ENCODE results near the gene TOGARAM2.

Gene TOGARAM2

GRCh38 chr2:28980368-28981015, 606 bp upstream of the TOGARAM2 start:
- no peak overlapping the region for H3K27ac ChIP-seq
- no peak for TF ChIP-seq ZFX (IDR thresholded peaks at IDR 0.05; ENCODE audit: borderline replicate concordance)
- TF ChIP-seq CTCF (IDR thresholded peaks at IDR 0.05) = no peak

- no peak for TF ChIP-seq CTCF (IDR thresholded peaks at IDR 0.05)
- TF ChIP-seq ZFX (IDR thresholded peaks at IDR 0.05; ENCODE audit: borderline replicate concordance) = no peak
- H3K27ac ChIP-seq = no peak overlapping the region
Measured at GRCh38 chr2:28981620-28982376, 700 bp downstream of the TOGARAM2 start.

- H3K27ac ChIP-seq = no peak overlapping the region
- TF ChIP-seq CTCF (IDR thresholded peaks at IDR 0.05) (no peak), ZFX (IDR thresholded peaks at IDR 0.05; ENCODE audit: borderline replicate concordance) (no peak)
Measured at GRCh38 chr2:28982381-28982950, 1.4 kb downstream of the TOGARAM2 start.

GRCh38 chr2:28986429-28986828, 5.3 kb downstream of the TOGARAM2 start:
- no peak for TF ChIP-seq CTCF (IDR thresholded peaks at IDR 0.05)
- no peak for TF ChIP-seq ZFX (IDR thresholded peaks at IDR 0.05; ENCODE audit: borderline replicate concordance)
- H3K27ac ChIP-seq = no peak overlapping the region

- TF ChIP-seq CTCF (IDR thresholded peaks at IDR 0.05) (no peak), ZFX (IDR thresholded peaks at IDR 0.05; ENCODE audit: borderline replicate concordance) (no peak)
- H3K27ac ChIP-seq = no peak overlapping the region
Measured at GRCh38 chr2:28989973-28990372, 8.9 kb downstream of the TOGARAM2 start.

GRCh38 chr2:28990445-28990844, 9.3 kb downstream of the TOGARAM2 start:
- H3K27ac ChIP-seq = no peak overlapping the region
- TF ChIP-seq CTCF (IDR thresholded peaks at IDR 0.05) (no peak), ZFX (IDR thresholded peaks at IDR 0.05; ENCODE audit: borderline replicate concordance) (no peak)

- TF ChIP-seq CTCF (IDR thresholded peaks at IDR 0.05) = no peak
- TF ChIP-seq ZFX (IDR thresholded peaks at IDR 0.05; ENCODE audit: borderline replicate concordance) = no peak
- H3K27ac ChIP-seq = no peak overlapping the region
Measured at GRCh38 chr2:28991021-28991420, 9.9 kb downstream of the TOGARAM2 start.

All from 22Rv1 (cell line).